Measurements from ENCODE around the gene UNK. TPM values are rescaled to one million over a fixed set of nuclear protein-coding genes. Genes with fewer than 3 reads are reported as not detected.
"Not testable (repeated sequence)": the region's sequence is repeated elsewhere in the genome, so short reads cannot be mapped to it uniquely, and the experiment has no call there.

Gene UNK
- total and polyA plus RNA-seq, 12 donors, result 11.6 to 21.3 (median 14.7) TPM

GRCh38 chr17:75808549-75808904 lies 23.9 kb downstream of the UNK start:
- Histone ChIP-seq H3K36me3 (peaks cover 0 to 47% (median 31%) of the 10 kb centered on the region in 9 donors), H3K27ac (peak overlapping the region; percentile 64 to 91 (median 83)), H3K27me3 (no peaks in the 10 kb centered on the region), H3K9me3 (no peaks in the 10 kb centered on the region), H3K4me1 (peaks cover 12 to 45% (median 34%) of the 10 kb centered on the region in 9 donors), H3K4me3 (no peak overlapping the region)
- intact Hi-C loops (cut with DNase I), result no loop called here
- ATAC-seq (peak in 4 of 8 donors; percentile 7 to 14 (median 8)), DNase-seq (no peak)
- TF ChIP-seq CTCF (IDR thresholded peaks at IDR 0.05), result no peak
- 24 to 29% methylated on average over 4 of the region's 4 CpGs for WGBS, 2 donors

DNA sequence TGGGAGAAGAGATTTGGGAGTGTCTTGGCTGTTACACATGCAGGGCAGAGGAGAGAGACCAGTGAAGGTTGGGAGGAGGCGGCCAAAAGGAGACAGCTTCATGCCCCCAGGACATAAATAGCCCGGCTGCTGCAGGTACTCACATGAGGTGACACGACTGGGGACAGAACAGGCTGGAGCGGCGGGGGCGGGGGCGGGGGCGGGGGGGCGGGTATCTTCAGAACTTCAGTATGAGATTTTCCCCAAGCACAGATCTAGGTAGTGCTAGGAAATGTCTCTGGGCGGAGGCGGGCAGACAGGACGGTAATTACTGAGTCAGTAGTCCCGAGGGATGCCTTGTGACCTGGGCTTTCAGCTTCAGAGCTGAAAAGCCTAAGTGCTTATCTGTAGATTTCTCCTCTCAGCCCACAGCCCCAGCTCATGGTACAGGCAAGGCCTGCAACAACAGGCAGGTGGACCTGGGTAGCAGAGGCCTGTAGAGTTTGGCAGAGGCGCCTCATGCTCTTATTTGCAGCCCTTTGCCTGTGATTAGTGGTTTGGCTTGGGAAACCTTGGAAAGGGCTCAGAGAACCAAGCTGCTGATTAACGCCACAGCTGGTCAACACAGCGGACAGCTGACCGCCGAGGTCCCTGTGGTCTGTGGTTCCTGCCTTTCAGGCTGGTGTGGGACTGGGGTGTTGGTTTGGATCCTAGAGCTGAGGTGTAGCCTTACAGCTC lies 24.5 kb downstream of the UNK start:
- peak overlapping the region in 1 of 10 donors; percentile 22 for H3K4me3 ChIP-seq
- peak in 1 of 9 donors; percentile 7 for TF ChIP-seq CTCF (IDR thresholded peaks at IDR 0.05)
- ATAC-seq (peak; percentile 60 to 90 (median 80)), DNase-seq (peak in 1 of 2 donors; percentile 80)
- WGBS, 2 donors, result 24 to 34% methylated on average over 18 of the region's 18 CpGs
- no peaks in the 10 kb centered on the region for H3K9me3 ChIP-seq
- H3K36me3 ChIP-seq, result peaks cover 0 to 49% (median 31%) of the 10 kb centered on the region in 9 donors
- H3K27ac ChIP-seq, result peak overlapping the region; percentile 78 to 91 (median 86)
- no peaks in the 10 kb centered on the region for H3K27me3 ChIP-seq
- peaks cover 12 to 45% (median 34%) of the 10 kb centered on the region in 9 donors for H3K4me1 ChIP-seq
- intact Hi-C loops (cut with DNase I), result no loop called here

DNA sequence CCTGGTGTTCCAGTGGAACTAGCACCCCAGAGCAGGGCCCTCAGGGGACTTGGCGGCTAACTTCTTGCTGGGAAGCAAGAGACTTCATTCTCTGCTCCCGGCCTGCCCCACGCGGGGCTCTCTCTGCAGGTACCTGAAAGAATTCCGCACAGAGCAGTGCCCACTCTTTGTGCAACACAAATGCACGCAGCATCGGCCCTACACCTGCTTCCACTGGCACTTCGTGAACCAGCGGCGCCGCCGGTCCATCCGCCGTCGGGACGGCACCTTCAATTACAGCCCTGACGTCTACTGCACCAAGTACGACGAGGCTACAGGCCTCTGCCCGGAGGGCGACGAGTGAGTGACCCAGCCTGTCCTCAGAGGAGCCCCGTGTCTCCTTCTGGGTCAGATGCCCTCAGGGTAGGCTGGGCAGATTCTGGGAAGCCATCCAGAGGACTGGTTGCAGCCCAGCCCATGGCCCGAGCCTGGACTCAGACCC lies 25.1 kb downstream of the UNK start:
- no peaks in the 10 kb centered on the region for H3K9me3 ChIP-seq
- peak in 6 of 8 donors; percentile 21 to 55 (median 42) for ATAC-seq
- intact Hi-C loops (cut with DNase I), result no loop called here

GRCh38 chr17:75810216-75810615 lies 25.6 kb downstream of the UNK start:
- Histone ChIP-seq H3K9me3 (no peaks in the 10 kb centered on the region), H3K4me1 (peaks cover 12 to 45% (median 34%) of the 10 kb centered on the region in 9 donors), H3K36me3 (peaks cover 0 to 58% (median 40%) of the 10 kb centered on the region in 9 donors), H3K27ac (peak overlapping the region; percentile 47 to 91 (median 86)), H3K4me3 (no peak overlapping the region), H3K27me3 (no peaks in the 10 kb centered on the region)
- no peak for TF ChIP-seq CTCF (IDR thresholded peaks at IDR 0.05)
- 94 to 97% methylated on average over 5 of the region's 5 CpGs for WGBS, 2 donors
- no peak for DNase-seq
- no peak for ATAC-seq
- intact Hi-C loops (cut with DNase I), result no loop called here

More for the DNA sequence above, 25.1 kb downstream of the UNK start:
- Histone ChIP-seq H3K4me3 (peak overlapping the region in 1 of 10 donors; percentile 22), H3K4me1 (peaks cover 12 to 45% (median 34%) of the 10 kb centered on the region in 9 donors), H3K27ac (peak overlapping the region; percentile 47 to 91 (median 86)), H3K27me3 (no peaks in the 10 kb centered on the region), H3K36me3 (peaks cover 0 to 53% (median 34%) of the 10 kb centered on the region in 9 donors)
- no peak for DNase-seq
- TF ChIP-seq CTCF (IDR thresholded peaks at IDR 0.05), result no peak
- 75 to 78% methylated on average over 23 to 24 of the region's 24 CpGs for WGBS, 2 donors

DNA sequence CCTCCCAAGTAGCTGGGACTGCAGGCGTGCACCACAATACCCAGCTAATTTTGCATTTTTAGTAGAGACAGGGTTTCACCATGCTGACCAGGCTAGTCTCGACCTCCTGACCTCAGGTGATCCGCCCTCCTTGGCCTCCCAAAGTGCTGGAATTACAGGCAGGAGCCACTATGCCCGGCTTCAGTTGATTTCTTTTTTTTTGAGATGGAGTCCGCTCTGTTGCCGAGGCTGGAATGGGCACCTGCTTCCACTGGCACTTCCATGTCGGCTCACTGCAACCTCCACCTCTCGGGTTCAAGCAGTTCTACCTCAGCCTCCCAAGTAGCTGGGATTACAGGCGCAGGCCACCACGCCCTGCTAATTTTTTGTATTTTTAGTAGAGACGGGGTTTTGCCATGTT lies 26.1 kb downstream of the UNK start:
- peaks cover 0 to 64% (median 44%) of the 10 kb centered on the region in 9 donors for H3K36me3 ChIP-seq
- DNase-seq; H3K9me3 ChIP-seq; H3K27me3 ChIP-seq; ATAC-seq; H3K4me3 ChIP-seq; intact Hi-C loops (cut with DNase I): not testable (repeated sequence)
- H3K27ac ChIP-seq, result peak overlapping the region in 1 of 10 donors; percentile 91
- peaks cover 12 to 45% (median 34%) of the 10 kb centered on the region in 9 donors for H3K4me1 ChIP-seq
- 94 to 97% methylated on average over 11 of the region's 11 CpGs for WGBS, 2 donors
